Thyroid gland (tissue), 4 donors: ENCODE results near the gene CCDC8. TPM values are rescaled to one million over a fixed set of nuclear protein-coding genes. Genes with fewer than 3 reads are reported as not detected.

ENCODE experiments used
- DNase-seq, 2 donors: peaks; one replicate each; pipeline ENCODE4 v3.0.0-alpha.2; 2019
- H3K27ac ChIP-seq, 3 donors: fragments of 200-600 bp; sonication (generic); 1 replicate in 2 of 3; 2 replicates in 1 of 3; pipeline ENCODE4 v1.5.1; 2016 to 2019; ENCODE audit warnings: mild to moderate bottlenecking in 1 of 3, moderate library complexity in 1 of 3
- H3K27me3 ChIP-seq: fragments of 200-600 bp; sonication (generic); one replicate; pipeline ENCODE4 v1.5.1; 2019
- H3K36me3 ChIP-seq, 2 donors: fragments of 200-600 bp; sonication (generic); one replicate each; pipeline ENCODE4 v1.5.1; 2016 to 2019
- H3K4me1 ChIP-seq, 2 donors: fragments of 200-600 bp; sonication (generic); one replicate each; pipeline ENCODE4 v1.5.1; 2017 to 2019
- H3K4me3 ChIP-seq, 3 donors: fragments of 200-600 bp; sonication (generic); replicated peaks in 1 of 3; 1 replicate in 2 of 3; 2 replicates in 1 of 3; pipeline ENCODE4 v1.5.1; 2016; ENCODE audit warnings: mild to moderate bottlenecking in 1 of 3
- H3K9me3 ChIP-seq: fragments of 200-600 bp; sonication (generic); one replicate; pipeline ENCODE4 v1.5.1; 2017
- CTCF ChIP-seq, 6 experiments: fragments of 200-600 bp in 3 of 6; fragments of 450-650 bp in 3 of 6; sonication (generic) in 3 of 6; IDR thresholded peaks; one replicate each; pipeline ENCODE4 v1.5.1; 2016 to 2019; ENCODE audit warnings: antibody characterized with exemption in 6 of 6, mild to moderate bottlenecking in 2 of 6, inconsistent platforms in 1 of 6, moderate library complexity in 1 of 6
- POLR2A ChIP-seq, 2 donors: fragments of 450-650 bp; IDR thresholded peaks; one replicate each; pipeline ENCODE4 v1.6.1; 2017; ENCODE audit warnings: antibody characterized with exemption in 2 of 2, mild to moderate bottlenecking in 2 of 2, moderate library complexity in 1 of 2
- WGBS, 2 donors: methylation state at CpG; one replicate each; pipeline ENCODE4 v1.1.5; 2017; 5-methylcytosine and 5-hydroxymethylcytosine counted together
- intact Hi-C: fragments of 100-400 bp; cut with DNase I; formaldehyde crosslinking; loops from one replicate; pipeline ENCODE4 v1.15.1; 2023
- total RNA-seq, 4 donors: library from RNA; depleted of rRNA; stranded (reverse); fragments of >200 nt; gene quantifications; one replicate each; pipeline ENCODE4 v1.2.3, GENCODE V29; 2016

The CCDC8 gene
- total RNA-seq, 4 donors from 2014 or later = 16.8 to 34.9 (median 29.3) TPM

GRCh38 chr19:46409191-46409590 lies 4.2 kb downstream of the CCDC8 start:
- H3K27ac ChIP-seq = peak overlapping the region; percentile 25 to 62 (median 61)
- no peak overlapping the region for H3K4me3 ChIP-seq
- no peaks in the 10 kb centered on the region for H3K9me3 ChIP-seq
- TF ChIP-seq POLR2A (IDR thresholded peaks at IDR 0.05) (no peak), CTCF (IDR thresholded peaks at IDR 0.05) (no peak)
- no peaks in the 10 kb centered on the region for H3K27me3 ChIP-seq
- peaks cover 36 to 40% of the 10 kb centered on the region in 2 donors for H3K4me1 ChIP-seq
- intact Hi-C loops = no loop called here
- 75 to 91% methylated on average over 3 of the region's 3 CpGs for WGBS, 2 donors
- DNase-seq = no peak
- no peaks in the 10 kb centered on the region for H3K36me3 ChIP-seq

- Histone ChIP-seq H3K9me3 (no peaks in the 10 kb centered on the region), H3K27me3 (no peaks in the 10 kb centered on the region), H3K36me3 (no peaks in the 10 kb centered on the region), H3K4me1 (peaks cover 32 to 42% of the 10 kb centered on the region in 2 donors), H3K27ac (peak overlapping the region; percentile 9 to 61 (median 25)), H3K4me3 (no peak overlapping the region)
- no peak for TF ChIP-seq CTCF (IDR thresholded peaks at IDR 0.05)
- no peak for TF ChIP-seq POLR2A (IDR thresholded peaks at IDR 0.05)
- DNase-seq = peak; percentile 93
- WGBS, 2 donors = 0 to 8% methylated on average over 10 to 11 of the region's 11 CpGs
- intact Hi-C loops = no loop called here
Observed at GRCh38 chr19:46408664-46409039, 4.7 kb downstream of the CCDC8 start.

- peaks cover 31 to 40% of the 10 kb centered on the region in 2 donors for H3K4me1 ChIP-seq
- intact Hi-C loops = no loop called here
Observed at GRCh38 chr19:46407856-46408663, 5.3 kb downstream of the CCDC8 start.

GRCh38 chr19:46406976-46407375 lies 6.4 kb downstream of the CCDC8 start:
- WGBS, 2 donors = 7 to 18% methylated on average over 4 to 6 of the region's 6 CpGs
- H3K9me3 ChIP-seq = no peaks in the 10 kb centered on the region
- peaks cover 30 to 40% of the 10 kb centered on the region in 2 donors for H3K4me1 ChIP-seq
- no peak overlapping the region for H3K27ac ChIP-seq
- no peaks in the 10 kb centered on the region for H3K36me3 ChIP-seq
- TF ChIP-seq CTCF (IDR thresholded peaks at IDR 0.05) = no peak
- no peak for TF ChIP-seq POLR2A (IDR thresholded peaks at IDR 0.05)
- intact Hi-C loops = no loop called here
- DNase-seq = no peak
- H3K4me3 ChIP-seq = no peak overlapping the region
- no peaks in the 10 kb centered on the region for H3K27me3 ChIP-seq

More at GRCh38 chr19:46407856-46408663, 5.3 kb downstream of the CCDC8 start:
- WGBS, 2 donors = 31 to 32% methylated on average over 22 to 23 of the region's 23 CpGs
- Histone ChIP-seq H3K36me3 (no peaks in the 10 kb centered on the region), H3K9me3 (no peaks in the 10 kb centered on the region), H3K4me3 (no peak overlapping the region), H3K27me3 (no peaks in the 10 kb centered on the region), H3K27ac (peak overlapping the region; percentile 9 to 61 (median 25))
- DNase-seq = no peak
- TF ChIP-seq POLR2A (IDR thresholded peaks at IDR 0.05) = no peak
- no peak for TF ChIP-seq CTCF (IDR thresholded peaks at IDR 0.05)

- DNase-seq = no peak
- no peaks in the 10 kb centered on the region for H3K27me3 ChIP-seq
- intact Hi-C loops = no loop called here
- H3K4me1 ChIP-seq = peaks cover 15 to 31% of the 10 kb centered on the region in 2 donors
- peak overlapping the region; percentile 7 to 49 (median 41) for H3K27ac ChIP-seq
- H3K9me3 ChIP-seq = no peaks in the 10 kb centered on the region
- TF ChIP-seq CTCF (IDR thresholded peaks at IDR 0.05) = peak in 1 of 6 experiments; percentile 16
- TF ChIP-seq POLR2A (IDR thresholded peaks at IDR 0.05) = no peak
- no peaks in the 10 kb centered on the region for H3K36me3 ChIP-seq
- 19 to 23% methylated on average over 26 to 41 of the region's 41 CpGs for WGBS, 2 donors
- no peak overlapping the region for H3K4me3 ChIP-seq
Observed at GRCh38 chr19:46404753-46405468, 8.5 kb downstream of the CCDC8 start.
